Psoas muscle (tissue), 8 donors: ENCODE measurements around the gene DENND1A. TPM values are rescaled to one million over a fixed set of nuclear protein-coding genes. Genes with fewer than 3 reads are reported as not detected.

Experiments
- ATAC-seq, 4 donors: fragments of 200-7000 bp; cut with Tn5 transposase; one replicate each; pipeline ENCODE4 v1.9.1; 2020; ENCODE audit warnings: moderate library complexity in 3 of 4, mild to moderate bottlenecking in 2 of 4
- DNase-seq, 2 donors: peaks; one replicate each; pipeline ENCODE4 v3.0.0-alpha.2; 2020
- H3K27ac ChIP-seq: fragments of 200-600 bp; one replicate; pipeline ENCODE4 v1.8.0; 2022
- H3K27me3 ChIP-seq, 3 donors: fragments of 200-600 bp in 1 of 3; one replicate each; pipeline versions ENCODE4 v1.6.1 to v1.8.0; 2013 to 2022; ENCODE audit warnings: low read length in 2 of 3, mild to moderate bottlenecking in 2 of 3, moderate library complexity in 1 of 3; ENCODE audit not compliant: insufficient read depth in 3 of 3
- H3K36me3 ChIP-seq, 2 donors: fragments of 200-600 bp in 1 of 2; one replicate each; pipeline versions ENCODE4 v1.6.1 to v1.8.0; 2013 to 2022; ENCODE audit warnings: low read depth in 1 of 2, mild to moderate bottlenecking in 1 of 2, moderate library complexity in 1 of 2; ENCODE audit not compliant: insufficient read depth in 1 of 2
- H3K4me1 ChIP-seq: fragments of 200-600 bp; one replicate; pipeline ENCODE4 v1.8.0; 2022
- H3K4me3 ChIP-seq: fragments of 200-600 bp; one replicate; pipeline ENCODE4 v1.8.0; 2022; ENCODE audit warnings: mild to moderate bottlenecking
- H3K9me3 ChIP-seq: fragments of 200-600 bp; one replicate; pipeline ENCODE4 v1.8.0; 2022
- CTCF ChIP-seq: fragments of 200-600 bp; IDR thresholded peaks from one replicate; pipeline ENCODE4 v1.8.0; 2022; ENCODE audit warnings: antibody characterized with exemption
- WGBS, 3 donors: extraction: QIAGEN DNeasy Blood & Tissue Kit; methylation state at CpG; one replicate each; pipeline versions ENCODE4 v1.1.6 to v1.1.7; 2013; 5-methylcytosine and 5-hydroxymethylcytosine counted together
- intact Hi-C, 2 donors: fragments of 100-400 bp; cut with DNase I; formaldehyde crosslinking; loops; one replicate each; pipeline versions ENCODE4 v1.11.0 to v1.14.2; 2022
- polyA plus RNA-seq, 3 donors: library from polyadenylated mRNA; stranded (reverse); fragments of 200-250 nt; gene quantifications; one replicate each; pipeline ENCODE4 v1.2.3, GENCODE V29; 2013
- total RNA-seq, 4 donors: library from RNA; stranded (reverse); fragmentation: NEBNext Ultra II Directional in 2 of 4; extraction: Animal tissue kit (Norgen Biotek cat#: 25700) in 2 of 4; gene quantifications; one replicate each; pipeline versions ENCODE4 v1.2.1 to v1.2.4, GENCODE V29; 2021 to 2023
- donor health status: healthy with polysubstance abuse.
- donor health status: DM: no; HTN: no; CAD: no; lungs with moderate emphysema.
- donor health status: Bipolar disorder and iron deficiency.
- donor health status: healthy.
- donor health status: DM: yes; HTN: yes; CAD: no.
- donor health status: DM: no; HTN: no; CAD: no.
- donor health status: DM: no; HTN: no; CAD: no.
- donor health status: DM: yes; HTN: yes; CAD: no.

Gene DENND1A
- total and polyA plus RNA-seq, 7 donors: 6.1 to 17.3 (median 13.9) TPM

DNA sequence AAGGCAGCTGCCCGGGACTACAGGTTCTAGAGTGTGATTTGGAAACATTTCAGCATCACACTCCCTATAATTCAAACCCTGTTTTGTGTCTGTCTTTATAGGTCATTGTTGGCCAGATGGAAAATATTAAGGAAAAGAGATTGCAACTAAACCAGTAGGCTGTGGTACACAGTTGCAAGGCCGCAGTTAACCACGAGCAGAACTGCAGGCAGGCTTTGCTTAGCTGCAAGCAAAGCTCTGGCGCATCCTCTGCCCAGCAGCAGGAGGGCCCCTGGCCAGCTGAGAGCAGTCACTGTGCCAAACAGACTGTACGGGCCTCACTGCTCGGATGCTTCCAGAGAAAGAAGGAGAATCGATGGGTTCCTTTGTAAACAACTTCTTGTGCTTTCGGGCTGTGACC lies 204.5 kb downstream of the DENND1A start:
- no peak overlapping the region for H3K4me3 ChIP-seq
- intact Hi-C loops: no loop called here
- H3K27me3 ChIP-seq: no peaks in the 10 kb centered on the region
- no peaks in the 10 kb centered on the region for H3K4me1 ChIP-seq
- WGBS, 3 donors: 33 to 47% (median 43%) methylated on average over 8 of the region's 8 CpGs
- no peak for TF ChIP-seq CTCF
- ATAC-seq (peak in 3 of 4 donors; percentile 46 to 65 (median 56)), DNase-seq (peak in 1 of 2 donors; percentile 56)
- no peak overlapping the region for H3K27ac ChIP-seq
- no peaks in the 10 kb centered on the region for H3K9me3 ChIP-seq
- no peaks in the 10 kb centered on the region for H3K36me3 ChIP-seq

DNA sequence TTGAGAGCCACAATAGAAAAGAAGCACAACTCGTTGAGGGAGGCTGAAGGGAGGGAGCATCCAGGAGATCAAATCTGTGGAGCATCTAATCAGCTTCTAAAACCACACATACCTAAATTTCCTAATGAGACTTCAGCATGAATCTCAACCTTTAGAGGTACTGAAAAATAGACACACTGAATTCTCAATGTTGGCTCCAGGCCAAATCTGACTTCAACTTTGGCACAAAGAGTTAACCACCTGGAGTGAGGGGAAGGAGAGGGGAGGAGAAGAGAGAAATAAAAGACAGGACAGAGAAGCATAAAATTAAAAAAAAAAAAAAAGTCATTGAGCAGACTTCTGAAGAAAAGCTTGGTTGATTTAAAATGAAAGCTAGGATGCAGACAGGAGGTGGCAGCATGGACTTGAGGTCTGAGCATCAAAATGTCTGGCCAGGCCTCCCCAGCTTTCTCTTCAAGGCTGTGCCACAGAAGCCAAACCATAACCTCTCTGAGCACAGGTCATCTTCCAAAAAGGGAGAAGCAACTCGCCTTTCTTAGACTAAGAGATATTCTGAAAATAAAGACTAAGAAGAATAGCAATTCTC lies 205.6 kb downstream of the DENND1A start:
- Histone ChIP-seq H3K27ac (no peak overlapping the region), H3K4me1 (no peaks in the 10 kb centered on the region), H3K27me3 (no peaks in the 10 kb centered on the region), H3K4me3 (no peak overlapping the region), H3K9me3 (no peaks in the 10 kb centered on the region), H3K36me3 (no peaks in the 10 kb centered on the region)
- ATAC-seq (no peak), DNase-seq (no peak)
- WGBS, 3 donors: 89 to 94% (median 91%) methylated on average over 2 of the region's 2 CpGs
- TF ChIP-seq CTCF: peak; percentile 12
- intact Hi-C loops: loop anchor here in 1 of 2 donors (5.0 kb wide), 1 partner anchor 318 kb away; no protein-coding TSS in a partner anchor

DNA sequence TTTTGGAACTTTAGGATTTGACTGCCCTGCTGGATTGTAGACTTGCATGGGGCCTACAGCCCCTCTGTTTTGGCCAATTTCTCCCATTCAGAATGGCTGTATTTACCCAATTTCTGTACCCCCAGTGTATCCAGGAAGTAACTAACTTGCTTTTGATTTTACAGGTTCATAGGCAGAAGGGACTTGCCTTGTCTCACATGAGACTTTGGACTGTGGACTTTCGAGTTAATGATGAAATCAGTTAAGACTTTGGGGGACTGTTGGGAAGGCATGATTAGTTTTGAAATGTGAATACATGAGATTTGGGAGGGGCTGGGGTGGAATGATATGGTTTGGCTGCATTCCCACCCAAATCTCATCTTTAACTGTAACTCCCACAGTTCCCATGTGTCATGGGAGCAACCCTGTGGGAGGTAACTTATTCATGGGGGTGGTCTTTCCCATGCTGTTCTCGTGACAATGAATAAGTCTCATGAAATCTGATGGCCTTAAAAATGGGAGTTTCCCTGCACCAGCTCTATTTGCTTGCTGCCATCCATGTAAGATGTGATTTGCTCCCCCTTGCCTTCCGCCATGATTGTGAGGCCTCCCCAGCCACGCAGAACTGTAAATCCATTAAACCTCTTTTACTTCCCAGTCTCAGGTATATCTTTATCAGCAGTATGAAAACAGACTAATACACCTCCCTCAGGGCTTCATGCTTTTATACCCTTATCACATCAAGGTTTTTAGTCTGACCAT lies 206.6 kb downstream of the DENND1A start:
- WGBS, 3 donors: 86 to 97% (median 95%) methylated on average over 4 of the region's 4 CpGs
- intact Hi-C loops: loop anchor here in 1 of 2 donors (5.0 kb wide), 1 partner anchor 319 kb away; no protein-coding TSS in a partner anchor

DNA sequence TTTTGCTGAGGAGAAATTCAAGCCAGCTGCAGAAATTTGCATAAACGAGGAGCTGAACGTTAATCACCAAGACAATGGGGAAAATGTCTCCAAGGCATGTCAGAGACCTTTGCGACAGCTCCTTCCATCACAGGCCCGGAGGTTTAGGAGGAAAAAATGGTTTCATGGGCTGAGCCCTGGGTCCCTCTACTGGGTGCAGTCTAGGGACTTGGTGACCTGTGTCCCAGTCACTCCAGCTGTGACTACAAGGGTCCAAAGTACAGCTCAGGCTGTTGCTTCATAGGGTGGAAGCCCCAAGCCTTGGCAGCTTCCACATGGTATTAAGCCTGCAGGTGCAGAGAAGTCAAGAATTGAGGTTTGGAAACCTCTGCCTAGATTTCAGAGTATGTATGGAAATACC lies 207.5 kb downstream of the DENND1A start:
- intact Hi-C loops: loop anchor here in 1 of 2 donors (5.0 kb wide), 1 partner anchor 320 kb away; no protein-coding TSS in a partner anchor
- WGBS, 3 donors: 98 to 99% (median 98%) methylated on average over 4 of the region's 4 CpGs
- Histone ChIP-seq H3K9me3 (no peaks in the 10 kb centered on the region), H3K27me3 (no peaks in the 10 kb centered on the region), H3K36me3 (no peaks in the 10 kb centered on the region), H3K4me1 (no peaks in the 10 kb centered on the region), H3K27ac (no peak overlapping the region), H3K4me3 (no peak overlapping the region)
- no peak for DNase-seq
- TF ChIP-seq CTCF: no peak
- no peak for ATAC-seq

More for the DNA sequence above, 206.6 kb downstream of the DENND1A start:
- no peak for ATAC-seq
- TF ChIP-seq CTCF: no peak
- Histone ChIP-seq H3K27me3 (no peaks in the 10 kb centered on the region), H3K9me3 (no peaks in the 10 kb centered on the region), H3K4me3 (no peak overlapping the region), H3K36me3 (no peaks in the 10 kb centered on the region), H3K4me1 (no peaks in the 10 kb centered on the region), H3K27ac (no peak overlapping the region)
- DNase-seq: no peak
